ENCODE measurements around the gene KRAS.
A peak's percentile ranks its signal among the peaks of the same experiment; 100 is the strongest.

KRAS gene

DNA sequence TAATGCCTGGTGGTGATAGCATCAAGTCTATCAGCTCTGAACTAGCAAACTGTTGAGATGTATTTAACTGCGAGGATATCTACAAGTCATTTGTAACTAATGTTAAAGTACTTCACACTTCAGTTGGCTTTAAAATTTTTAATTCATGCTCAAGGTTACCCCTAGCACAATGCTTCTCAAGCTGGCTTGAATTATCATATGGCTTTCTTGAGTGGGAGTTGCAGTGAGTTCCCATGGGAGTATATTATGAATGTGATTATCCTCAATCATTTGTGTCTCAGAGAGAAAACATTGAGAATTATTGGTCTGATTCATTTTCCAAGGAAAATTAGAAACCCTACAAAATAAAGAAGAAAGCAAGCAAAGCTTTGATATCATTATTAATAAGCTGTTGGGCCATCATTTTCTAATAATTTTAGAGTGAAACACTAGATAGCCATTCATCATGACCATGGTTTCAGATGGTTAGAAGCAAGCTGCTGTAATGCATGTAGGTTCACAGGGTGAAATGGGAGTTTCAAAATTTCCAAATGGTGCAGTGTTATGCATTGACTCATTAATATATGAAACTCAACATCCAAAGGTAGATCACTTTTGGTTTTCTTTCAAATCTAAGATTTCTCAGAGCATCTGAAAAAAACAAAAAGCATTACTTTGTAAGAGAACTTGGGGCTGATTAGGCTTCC lies 11.8 kb upstream of the KRAS start:
- Histone ChIP-seq H3K27me3 (ENCODE audit: insufficient read depth, low read depth, severe bottlenecking) (no peaks in the 10 kb centered on the region), H3K4me3 (ENCODE audit: low read depth, low read length) (no peak overlapping the region), H3K9me3 (ENCODE audit: severe bottlenecking) (no peaks in the 10 kb centered on the region), H3K36me3 (no peaks in the 10 kb centered on the region), H3K27ac (no peak overlapping the region)
- TF ChIP-seq, protein P1, sequence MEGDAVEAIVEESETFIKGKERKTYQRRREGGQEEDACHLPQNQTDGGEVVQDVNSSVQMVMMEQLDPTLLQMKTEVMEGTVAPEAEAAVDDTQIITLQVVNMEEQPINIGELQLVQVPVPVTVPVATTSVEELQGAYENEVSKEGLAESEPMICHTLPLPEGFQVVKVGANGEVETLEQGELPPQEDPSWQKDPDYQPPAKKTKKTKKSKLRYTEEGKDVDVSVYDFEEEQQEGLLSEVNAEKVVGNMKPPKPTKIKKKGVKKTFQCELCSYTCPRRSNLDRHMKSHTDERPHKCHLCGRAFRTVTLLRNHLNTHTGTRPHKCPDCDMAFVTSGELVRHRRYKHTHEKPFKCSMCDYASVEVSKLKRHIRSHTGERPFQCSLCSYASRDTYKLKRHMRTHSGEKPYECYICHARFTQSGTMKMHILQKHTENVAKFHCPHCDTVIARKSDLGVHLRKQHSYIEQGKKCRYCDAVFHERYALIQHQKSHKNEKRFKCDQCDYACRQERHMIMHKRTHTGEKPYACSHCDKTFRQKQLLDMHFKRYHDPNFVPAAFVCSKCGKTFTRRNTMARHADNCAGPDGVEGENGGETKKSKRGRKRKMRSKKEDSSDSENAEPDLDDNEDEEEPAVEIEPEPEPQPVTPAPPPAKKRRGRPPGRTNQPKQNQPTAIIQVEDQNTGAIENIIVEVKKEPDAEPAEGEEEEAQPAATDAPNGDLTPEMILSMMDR (IDR thresholded peaks at IDR 0.05; ENCODE audit: low read depth, low read length): no peak
- DNase-seq: no peak

DNA sequence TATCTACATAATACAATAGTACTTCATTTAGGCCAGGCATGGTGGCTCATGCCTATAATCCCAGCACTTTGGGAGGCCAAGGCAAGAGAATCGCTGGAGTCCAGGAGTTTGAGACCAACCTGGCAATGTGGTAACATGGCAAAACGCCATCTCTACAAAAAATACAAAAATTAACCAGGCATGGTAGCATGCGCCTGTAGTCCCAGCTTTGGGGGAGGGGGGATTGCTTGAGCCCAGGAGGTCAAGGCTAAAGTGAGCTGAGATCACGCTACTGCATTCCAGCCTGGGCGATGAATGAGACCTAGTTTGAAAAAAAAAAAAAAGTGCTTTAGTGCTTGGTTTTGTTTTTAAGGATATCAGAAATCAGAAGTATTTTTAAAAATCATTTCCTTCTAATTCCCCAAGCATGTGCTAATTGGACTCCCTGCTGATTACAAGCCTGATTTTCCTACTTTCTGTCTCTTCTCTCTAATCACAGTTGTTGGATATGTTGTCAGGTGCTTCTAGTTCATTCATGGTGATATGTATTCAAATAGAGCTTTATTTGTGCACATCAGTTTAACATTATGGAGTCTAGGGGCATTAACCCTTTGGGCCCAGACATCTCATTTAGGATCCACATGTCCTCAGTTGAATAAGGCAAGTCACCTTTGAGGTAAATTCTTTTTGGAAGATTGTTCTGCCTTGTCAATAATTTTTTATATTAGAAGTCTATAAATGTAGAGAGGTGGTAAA lies 7.0 kb upstream of the KRAS start:
- Histone ChIP-seq H3K9me3 (ENCODE audit: severe bottlenecking) (no peaks in the 10 kb centered on the region), H3K27me3 (ENCODE audit: insufficient read depth, low read depth, severe bottlenecking) (no peaks in the 10 kb centered on the region), H3K4me3 (ENCODE audit: low read depth, low read length) (no peak overlapping the region), H3K27ac (no peak overlapping the region), H3K36me3 (no peaks in the 10 kb centered on the region)
- TF ChIP-seq, protein P1 (IDR thresholded peaks at IDR 0.05; ENCODE audit: low read depth, low read length): no peak
- no peak for DNase-seq

DNA sequence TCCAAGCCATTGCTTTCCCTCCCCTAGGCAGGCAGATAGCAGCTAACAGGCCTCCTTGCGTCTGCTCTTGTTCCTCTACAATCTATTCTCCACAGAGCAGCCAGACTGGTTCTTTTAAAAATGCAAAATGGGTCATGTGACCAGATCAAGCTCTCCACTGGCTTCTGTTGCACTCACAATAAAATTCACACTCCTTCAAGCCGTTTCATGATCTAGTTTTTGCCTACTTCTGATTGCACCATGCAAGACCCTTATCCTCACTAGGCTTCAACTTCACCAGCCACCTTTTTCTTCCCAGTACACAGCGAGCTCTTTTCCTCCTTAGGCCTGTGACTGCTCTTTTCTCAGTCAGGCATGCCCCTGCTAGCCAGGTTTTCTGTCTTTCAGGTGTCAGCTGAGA lies 6.1 kb upstream of the KRAS start:
- DNase-seq: no peak
- Histone ChIP-seq H3K36me3 (no peaks in the 10 kb centered on the region), H3K27ac (no peak overlapping the region), H3K4me3 (ENCODE audit: low read depth, low read length) (no peak overlapping the region), H3K9me3 (ENCODE audit: severe bottlenecking) (no peaks in the 10 kb centered on the region), H3K27me3 (ENCODE audit: insufficient read depth, low read depth, severe bottlenecking) (no peaks in the 10 kb centered on the region)
- TF ChIP-seq, protein P1 (IDR thresholded peaks at IDR 0.05; ENCODE audit: low read depth, low read length): no peak

DNA sequence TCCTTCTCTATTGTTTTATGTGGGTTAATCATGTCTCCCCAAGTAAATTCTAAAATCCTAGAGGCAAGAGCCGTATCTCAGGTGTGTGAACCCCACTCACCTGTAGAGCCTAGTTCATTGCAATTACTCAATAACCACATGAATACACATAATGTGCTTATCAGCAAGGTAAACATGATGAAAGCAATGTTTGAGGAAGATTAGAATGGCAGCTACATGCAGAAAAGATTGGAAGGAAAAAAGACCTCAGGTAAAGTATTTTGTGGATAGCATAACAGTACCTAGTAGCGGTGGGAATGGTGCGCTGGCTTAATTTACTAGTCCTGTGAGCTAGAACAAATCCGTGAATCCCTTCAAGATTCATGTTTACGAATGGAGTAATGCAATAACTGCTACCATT lies 5.3 kb upstream of the KRAS start:
- TF ChIP-seq, protein P1 (IDR thresholded peaks at IDR 0.05; ENCODE audit: low read depth, low read length): no peak
- no peak overlapping the region for H3K4me3 ChIP-seq (ENCODE audit: low read depth, low read length)
- no peaks in the 10 kb centered on the region for H3K9me3 ChIP-seq (ENCODE audit: severe bottlenecking)
- H3K27ac ChIP-seq: no peak overlapping the region
- no peaks in the 10 kb centered on the region for H3K27me3 ChIP-seq (ENCODE audit: insufficient read depth, low read depth, severe bottlenecking)
- no peaks in the 10 kb centered on the region for H3K36me3 ChIP-seq
- DNase-seq: no peak

DNA sequence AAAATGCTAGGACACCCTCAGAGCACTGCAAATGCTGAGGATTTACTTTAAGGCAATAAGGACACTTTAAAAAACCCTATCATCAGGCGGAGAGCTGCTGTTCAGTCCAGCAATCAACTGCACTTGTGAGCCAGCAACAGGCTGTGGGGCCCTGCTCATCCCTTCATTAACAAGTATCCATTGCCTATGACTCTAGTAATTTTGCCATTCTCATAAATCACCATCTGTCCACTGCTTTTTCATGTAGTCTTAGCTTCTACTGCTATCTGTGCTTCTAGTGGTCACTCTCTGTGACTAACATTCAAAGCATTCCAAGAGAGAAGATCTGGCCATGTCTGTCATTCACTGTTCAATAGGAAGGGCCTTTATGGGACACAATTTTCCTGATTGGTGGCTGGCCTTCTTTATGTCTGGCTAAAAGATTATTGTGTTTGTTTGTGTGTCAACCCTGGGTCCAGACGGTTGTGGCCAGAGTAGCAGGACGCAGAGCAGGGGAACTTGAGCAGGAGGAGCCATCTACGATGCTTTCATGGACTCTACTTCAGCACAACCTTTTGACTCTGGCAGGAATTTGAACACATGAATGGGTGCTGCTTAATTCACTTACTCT lies 3.6 kb upstream of the KRAS start:
- H3K4me3 ChIP-seq (ENCODE audit: low read depth, low read length): no peak overlapping the region
- no peaks in the 10 kb centered on the region; the same call in 1 of the 2 replicates for H3K36me3 ChIP-seq
- TF ChIP-seq, protein P1 (IDR thresholded peaks at IDR 0.05; ENCODE audit: low read depth, low read length): 0 out of 2 replicates have a peak, but pooled peaks have one; percentile 2
- H3K9me3 ChIP-seq (ENCODE audit: severe bottlenecking): no peaks in the 10 kb centered on the region
- no peak overlapping the region for H3K27ac ChIP-seq
- no peaks in the 10 kb centered on the region for H3K27me3 ChIP-seq (ENCODE audit: insufficient read depth, low read depth, severe bottlenecking)
- DNase-seq: no peak

Measured in WERI-Rb-1 (cell line).